ENCODE measurements around the gene FRS2. TPM values are rescaled to one million over a fixed set of nuclear protein-coding genes. Genes with fewer than 3 reads are reported as not detected.

Gene FRS2
- total RNA-seq, 1 experiment from 2014 or later, result 28.1 TPM

- no peak for TF ChIP-seq CTCF (IDR thresholded peaks at IDR 0.05; ENCODE audit: unreplicated experiment)
- no peaks in the 10 kb centered on the region for H3K4me1 Mint-ChIP-seq (ENCODE audit: insufficient read depth, unreplicated experiment)
- BruUV-seq (replicated peaks), result no TSS peak
- no peaks in the 10 kb centered on the region for H3K27me3 Mint-ChIP-seq (ENCODE audit: insufficient read depth, unreplicated experiment)
- ChIA-PET POLR2A (no interaction called here), CTCF (no interaction called here)
- peaks cover 84% of the 10 kb centered on the region for H3K36me3 Mint-ChIP-seq (ENCODE audit: insufficient read depth, unreplicated experiment)
- intact Hi-C loops (cut with micrococcal nuclease), result no loop called here
- no peaks in the 10 kb centered on the region for H3K9me3 Mint-ChIP-seq (ENCODE audit: unreplicated experiment)
- no peak overlapping the region for H3K27ac Mint-ChIP-seq (ENCODE audit: low read depth, unreplicated experiment)
- no peak for DNase-seq (ENCODE audit: unreplicated experiment)
- H3K4me3 Mint-ChIP-seq (ENCODE audit: unreplicated experiment), result no peak overlapping the region
Measured at GRCh38 chr12:69588527-69588926, 118.3 kb downstream of the FRS2 start.

- no TSS peak for BruUV-seq (replicated peaks)
- Mint-ChIP-seq H3K27ac (ENCODE audit: low read depth, unreplicated experiment) (no peak overlapping the region), H3K4me1 (ENCODE audit: insufficient read depth, unreplicated experiment) (no peaks in the 10 kb centered on the region), H3K36me3 (ENCODE audit: insufficient read depth, unreplicated experiment) (peaks cover 90% of the 10 kb centered on the region), H3K4me3 (ENCODE audit: unreplicated experiment) (no peak overlapping the region), H3K27me3 (ENCODE audit: insufficient read depth, unreplicated experiment) (no peaks in the 10 kb centered on the region), H3K9me3 (ENCODE audit: unreplicated experiment) (no peaks in the 10 kb centered on the region)
- TF ChIP-seq CTCF (IDR thresholded peaks at IDR 0.05; ENCODE audit: unreplicated experiment), result no peak
- no peak for DNase-seq (ENCODE audit: unreplicated experiment)
- intact Hi-C loops (cut with micrococcal nuclease), result no loop called here
- CTCF ChIA-PET, result interaction anchor here (0.9 kb wide), 1 partner anchor 11 kb away, joined by 3 read pairs; no protein-coding TSS in a partner anchor
- POLR2A ChIA-PET, result no interaction called here
Measured at GRCh38 chr12:69589082-69589481, 118.9 kb downstream of the FRS2 start.

- peaks cover 100% of the 10 kb centered on the region for H3K36me3 Mint-ChIP-seq (ENCODE audit: insufficient read depth, unreplicated experiment)
Measured at GRCh38 chr12:69595689-69596088, 125.5 kb downstream of the FRS2 start.

GRCh38 chr12:69598174-69598753 is 128.1 kb downstream of the FRS2 start:
- Mint-ChIP-seq H3K4me1 (ENCODE audit: insufficient read depth, unreplicated experiment) (no peaks in the 10 kb centered on the region), H3K9me3 (ENCODE audit: unreplicated experiment) (no peaks in the 10 kb centered on the region), H3K4me3 (ENCODE audit: unreplicated experiment) (no peak overlapping the region), H3K27me3 (ENCODE audit: insufficient read depth, unreplicated experiment) (no peaks in the 10 kb centered on the region), H3K36me3 (ENCODE audit: insufficient read depth, unreplicated experiment) (peaks cover 100% of the 10 kb centered on the region), H3K27ac (ENCODE audit: low read depth, unreplicated experiment) (no peak overlapping the region)
- BruUV-seq (replicated peaks), result no TSS peak
- POLR2A ChIA-PET, result no interaction called here
- DNase-seq (ENCODE audit: unreplicated experiment), result no peak
- no peak for TF ChIP-seq CTCF (IDR thresholded peaks at IDR 0.05; ENCODE audit: unreplicated experiment)
- CTCF ChIA-PET, result no interaction called here
- intact Hi-C loops (cut with micrococcal nuclease), result no loop called here

More at GRCh38 chr12:69595689-69596088, 125.5 kb downstream of the FRS2 start:
- intact Hi-C loops (cut with micrococcal nuclease), result no loop called here
- DNase-seq (ENCODE audit: unreplicated experiment), result no peak
- H3K9me3 Mint-ChIP-seq (ENCODE audit: unreplicated experiment), result no peaks in the 10 kb centered on the region
- ChIA-PET CTCF (interaction anchor here (0.5 kb wide), 1 partner anchor 132 kb away, joined by 3 read pairs; no protein-coding TSS in a partner anchor), POLR2A (interaction anchor here (1.1 kb wide), 1 partner anchor 126 kb away, joined by 3 read pairs; the partner anchor contains the start of gene FRS2)
- H3K27me3 Mint-ChIP-seq (ENCODE audit: insufficient read depth, unreplicated experiment), result no peaks in the 10 kb centered on the region
- no peak overlapping the region for H3K4me3 Mint-ChIP-seq (ENCODE audit: unreplicated experiment)
- H3K27ac Mint-ChIP-seq (ENCODE audit: low read depth, unreplicated experiment), result no peak overlapping the region
- BruUV-seq (replicated peaks), result no TSS peak
- no peak for TF ChIP-seq CTCF (IDR thresholded peaks at IDR 0.05; ENCODE audit: unreplicated experiment)
- H3K4me1 Mint-ChIP-seq (ENCODE audit: insufficient read depth, unreplicated experiment), result no peaks in the 10 kb centered on the region

Measured in MCF 10A (cell line).